ENCODE measurements around the gene POLA1. TPM values are rescaled to one million over a fixed set of nuclear protein-coding genes. Genes with fewer than 3 reads are reported as not detected.
"Not testable (repeated sequence)": the region's sequence is repeated elsewhere in the genome, so short reads cannot be mapped to it uniquely, and the experiment has no call there.

Gene POLA1
- total RNA-seq, 2 experiments from 2014 or later, result 36.9 to 37.0 TPM

- H3K27ac Mint-ChIP-seq, result no peak overlapping the region
- H3K36me3 Mint-ChIP-seq (ENCODE audit: low read depth), result peaks cover 10% of the 10 kb centered on the region
- H3K9me3 Mint-ChIP-seq, result no peaks in the 10 kb centered on the region
These were observed 148.8 kb downstream of the POLA1 start for GRCh38 chrX:24842486-24842885.

GRCh38 chrX:24846550-24847150, 152.9 kb downstream of the POLA1 start:
- no peak overlapping the region for H3K27ac Mint-ChIP-seq
- H3K9me3 Mint-ChIP-seq, result no peaks in the 10 kb centered on the region
- no peak for DNase-seq
- H3K27me3 Mint-ChIP-seq, result no peaks in the 10 kb centered on the region
- CTCF ChIA-PET, result no interaction called here
- no peak overlapping the region for H3K4me3 Mint-ChIP-seq
- H3K36me3 Mint-ChIP-seq (ENCODE audit: low read depth), result peaks cover 14% of the 10 kb centered on the region
- no peaks in the 10 kb centered on the region for H3K4me1 Mint-ChIP-seq
- POLR2A ChIA-PET, result no interaction called here

More at GRCh38 chrX:24842486-24842885, 148.8 kb downstream of the POLA1 start:
- DNase-seq, result no peak
- Mint-ChIP-seq H3K4me1 (no peaks in the 10 kb centered on the region), H3K4me3 (no peak overlapping the region), H3K27me3 (no peaks in the 10 kb centered on the region)
- POLR2A ChIA-PET, result no interaction called here
- CTCF ChIA-PET, result no interaction called here

- Mint-ChIP-seq H3K4me3 (no peak overlapping the region), H3K27ac (no peak overlapping the region), H3K4me1 (no peaks in the 10 kb centered on the region), H3K27me3 (no peaks in the 10 kb centered on the region), H3K36me3 (ENCODE audit: low read depth) (peaks cover 22% of the 10 kb centered on the region), H3K9me3 (no peaks in the 10 kb centered on the region)
- POLR2A ChIA-PET, result no interaction called here
- CTCF ChIA-PET, result interaction anchor here (2.8 kb wide), 1 partner anchor 12 kb away, joined by 16 read pairs; no protein-coding TSS in a partner anchor
- DNase-seq, result no peak
These were observed 157.6 kb downstream of the POLA1 start for GRCh38 chrX:24851289-24851688.

GRCh38 chrX:24851780-24852179, 158.1 kb downstream of the POLA1 start:
- DNase-seq, result no peak
- CTCF ChIA-PET, result interaction anchor here (0.6 to 2.8 kb wide), 2 partner anchors 12 to 43 kb away, joined by 5 to 16 read pairs; no protein-coding TSS in a partner anchor
- peaks cover 20% of the 10 kb centered on the region for H3K36me3 Mint-ChIP-seq (ENCODE audit: low read depth)
- H3K27ac Mint-ChIP-seq, result no peak overlapping the region
- no peaks in the 10 kb centered on the region for H3K9me3 Mint-ChIP-seq
- no peaks in the 10 kb centered on the region for H3K4me1 Mint-ChIP-seq
- no peaks in the 10 kb centered on the region for H3K27me3 Mint-ChIP-seq
- POLR2A ChIA-PET, result no interaction called here
- H3K4me3 Mint-ChIP-seq, result no peak overlapping the region

DNA sequence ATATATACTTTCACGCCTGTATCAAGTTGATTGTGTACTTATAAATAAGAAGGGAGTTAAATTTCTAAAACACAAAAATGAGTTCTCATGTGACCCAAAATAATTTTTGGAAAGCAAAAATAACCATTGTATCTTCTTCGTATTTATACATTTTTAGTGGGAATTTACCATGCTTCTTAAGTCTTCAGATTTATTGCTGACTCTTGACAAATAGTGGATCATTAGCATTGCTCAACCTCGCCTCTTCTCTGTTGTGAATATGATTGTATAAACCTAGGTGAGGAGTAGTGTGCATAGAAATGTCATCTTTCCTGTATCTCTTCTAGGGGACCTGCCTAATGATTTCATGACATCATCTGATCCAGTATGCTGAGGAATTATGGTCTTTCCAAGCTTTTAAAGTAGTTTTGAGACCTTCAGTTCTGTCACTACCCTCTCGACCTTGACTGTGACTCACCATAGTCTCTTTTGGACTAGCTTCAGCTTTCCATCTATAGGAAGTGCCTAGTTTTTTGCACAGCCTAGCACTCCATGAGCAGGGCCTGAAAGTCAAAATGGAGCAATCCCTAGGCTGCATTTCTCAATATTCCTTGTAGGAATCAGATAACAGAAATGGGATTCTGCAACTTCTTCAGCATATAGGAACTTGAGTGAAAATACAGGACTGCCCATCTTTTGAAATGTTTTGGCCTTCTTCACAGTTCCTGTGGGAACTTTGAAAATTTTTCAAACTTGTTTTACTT, 164.5 kb downstream of the POLA1 start:
- ChIA-PET CTCF (no interaction called here), POLR2A (no interaction called here)
- Mint-ChIP-seq H3K36me3 (ENCODE audit: low read depth) (peaks cover 11% of the 10 kb centered on the region), H3K27me3 (no peaks in the 10 kb centered on the region), H3K4me1 (no peaks in the 10 kb centered on the region), H3K4me3 (no peak overlapping the region), H3K9me3 (no peaks in the 10 kb centered on the region), H3K27ac (no peak overlapping the region)
- DNase-seq, result no peak

DNA sequence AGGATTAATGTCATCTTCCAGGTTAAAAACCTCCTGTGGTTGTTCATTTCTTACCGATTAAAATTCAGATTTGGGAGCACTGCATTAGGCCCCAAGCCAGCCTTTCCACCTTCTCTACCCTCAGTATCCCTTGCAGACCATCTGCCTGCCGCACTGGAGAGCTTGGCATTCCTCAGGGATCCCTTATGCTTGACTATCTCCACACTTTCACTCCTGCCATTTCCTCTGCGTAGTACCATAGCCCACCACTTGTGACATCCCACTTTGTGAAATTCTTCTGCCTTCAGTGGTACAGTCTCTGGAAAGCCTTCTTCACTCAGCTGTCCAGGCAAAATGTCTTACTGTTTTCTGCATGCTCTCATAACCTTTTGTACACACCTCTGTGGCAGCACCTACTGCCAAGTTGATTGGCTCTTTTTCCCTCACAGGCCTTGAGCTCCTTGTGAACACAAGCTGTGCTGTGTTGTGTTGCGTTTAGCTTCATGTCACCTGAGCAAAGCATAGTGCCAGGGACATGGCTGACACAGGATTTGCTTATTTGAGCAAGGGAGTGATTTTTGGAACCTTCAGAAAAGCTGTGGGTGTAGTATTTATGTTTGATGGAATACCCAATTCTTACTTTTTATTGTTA, 165.6 kb downstream of the POLA1 start:
- H3K27me3 Mint-ChIP-seq, result no peaks in the 10 kb centered on the region
- DNase-seq, result no peak
- H3K27ac Mint-ChIP-seq, result no peak overlapping the region
- H3K9me3 Mint-ChIP-seq, result no peaks in the 10 kb centered on the region
- ChIA-PET CTCF (interaction anchor here (0.6 to 1.5 kb wide), 4 partner anchors 13 to 45 kb away, joined by 3 to 4 read pairs (median 3); no protein-coding TSS in a partner anchor), POLR2A (no interaction called here)
- H3K4me1 Mint-ChIP-seq, result no peaks in the 10 kb centered on the region
- peaks cover 11% of the 10 kb centered on the region for H3K36me3 Mint-ChIP-seq (ENCODE audit: low read depth)
- H3K4me3 Mint-ChIP-seq, result no peak overlapping the region

- Mint-ChIP-seq H3K4me1 (no peaks in the 10 kb centered on the region), H3K27ac (no peak overlapping the region), H3K27me3 (no peaks in the 10 kb centered on the region), H3K4me3 (no peak overlapping the region), H3K36me3 (ENCODE audit: low read depth) (peaks cover 10% of the 10 kb centered on the region), H3K9me3 (no peaks in the 10 kb centered on the region)
- POLR2A ChIA-PET, result no interaction called here
- DNase-seq, result no peak
- CTCF ChIA-PET, result interaction anchor here (0.6 to 1.5 kb wide), 4 partner anchors 12 to 99 kb away, joined by 3 to 4 read pairs (median 3); no protein-coding TSS in a partner anchor
These were observed 166.4 kb downstream of the POLA1 start for GRCh38 chrX:24860140-24860539.

DNA sequence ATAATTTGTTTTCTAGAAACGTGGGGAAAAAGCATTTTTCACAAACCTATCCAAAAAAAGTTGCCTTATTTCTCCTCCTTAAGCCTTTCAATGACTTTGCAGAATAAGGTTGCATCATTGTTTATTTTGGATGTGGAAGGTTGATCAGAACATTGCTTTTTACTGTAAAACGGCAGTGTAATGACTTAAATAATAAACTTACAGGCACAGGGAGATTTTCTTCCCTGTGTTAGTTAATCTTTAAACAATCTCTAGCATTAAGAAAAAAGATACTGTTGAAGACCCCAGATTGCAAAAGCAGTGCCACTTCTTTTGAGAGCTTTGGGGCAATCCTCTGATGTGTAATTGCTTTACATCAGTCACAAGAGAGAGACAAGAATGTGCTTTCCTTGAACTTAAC, 168.6 kb downstream of the POLA1 start:
- H3K4me3 Mint-ChIP-seq, result no peak overlapping the region

DNA sequence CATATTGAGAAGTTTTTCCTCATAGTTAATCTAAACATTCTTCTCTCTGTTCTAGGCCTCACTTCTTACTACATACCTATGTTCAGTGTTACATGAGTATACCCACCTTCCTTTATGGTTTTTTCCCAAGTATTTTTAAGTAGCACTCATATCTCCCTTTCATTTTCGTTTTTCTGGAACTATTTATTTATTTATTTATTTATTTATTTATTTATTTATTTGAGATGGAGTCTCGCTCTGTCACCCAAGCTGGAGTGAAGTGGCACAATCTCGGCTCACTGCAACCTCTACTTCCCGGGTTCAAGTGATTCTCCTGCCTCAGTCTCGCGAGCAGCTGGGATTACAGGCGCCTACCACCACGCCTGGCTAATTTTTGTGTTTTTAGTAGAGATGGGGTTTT, 170.1 kb downstream of the POLA1 start:
- H3K36me3 Mint-ChIP-seq (ENCODE audit: low read depth), result peaks cover 11% of the 10 kb centered on the region
- H3K9me3 Mint-ChIP-seq, H3K27ac Mint-ChIP-seq, H3K27me3 Mint-ChIP-seq, H3K4me1 Mint-ChIP-seq, CTCF ChIA-PET, H3K4me3 Mint-ChIP-seq, DNase-seq, POLR2A ChIA-PET: not testable (repeated sequence)

More for the DNA sequence above, 168.6 kb downstream of the POLA1 start:
- H3K36me3 Mint-ChIP-seq (ENCODE audit: low read depth), result peaks cover 10% of the 10 kb centered on the region
- H3K4me1 Mint-ChIP-seq, result no peaks in the 10 kb centered on the region
- CTCF ChIA-PET, result interaction anchor here (0.6 kb wide), 1 partner anchor 322 kb away, joined by 3 read pairs; no protein-coding TSS in a partner anchor
- no peak for DNase-seq
- H3K27me3 Mint-ChIP-seq, result no peaks in the 10 kb centered on the region
- no peak overlapping the region for H3K27ac Mint-ChIP-seq
- no peaks in the 10 kb centered on the region for H3K9me3 Mint-ChIP-seq
- POLR2A ChIA-PET, result no interaction called here

GRCh38 chrX:24870143-24870542, 176.4 kb downstream of the POLA1 start:
- DNase-seq, result no peak
- H3K36me3 Mint-ChIP-seq (ENCODE audit: low read depth), result peaks cover 8% of the 10 kb centered on the region
- no peaks in the 10 kb centered on the region for H3K9me3 Mint-ChIP-seq
- CTCF ChIA-PET, result no interaction called here
- no peak overlapping the region for H3K4me3 Mint-ChIP-seq
- no peaks in the 10 kb centered on the region for H3K4me1 Mint-ChIP-seq
- no peak overlapping the region for H3K27ac Mint-ChIP-seq
- no peaks in the 10 kb centered on the region for H3K27me3 Mint-ChIP-seq
- POLR2A ChIA-PET, result no interaction called here

DNA sequence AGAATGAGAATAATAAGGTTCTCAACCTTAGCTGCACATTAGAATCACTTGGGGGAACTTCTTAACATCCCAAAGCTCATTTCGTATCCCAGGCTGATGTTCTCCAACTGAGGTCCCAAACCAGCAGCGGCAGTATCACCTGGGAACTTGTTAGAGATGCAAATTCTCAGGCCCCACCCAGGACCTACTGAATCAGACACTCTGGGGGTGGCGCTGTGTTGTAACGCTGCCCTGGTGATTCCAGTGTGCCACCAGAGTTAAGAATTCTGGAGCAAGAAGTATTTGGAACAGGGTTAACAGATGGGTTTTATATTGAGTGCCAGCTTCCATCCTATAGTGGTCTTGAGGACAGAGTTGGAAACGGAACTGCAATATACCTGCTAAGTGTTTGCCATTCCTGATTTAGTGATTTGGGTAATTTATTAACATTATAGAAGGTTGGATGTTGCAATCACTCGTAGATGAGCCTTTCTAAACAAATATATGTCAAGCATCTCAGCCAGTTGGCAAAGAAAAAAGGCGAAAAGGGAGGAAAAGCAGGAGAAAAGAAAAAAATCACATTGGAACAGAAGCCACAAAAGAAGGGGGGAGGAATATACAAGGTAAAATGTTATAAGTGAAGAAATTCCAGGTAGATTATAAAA, 181.0 kb downstream of the POLA1 start:
- no peak for DNase-seq
- Mint-ChIP-seq H3K36me3 (ENCODE audit: low read depth) (no peaks in the 10 kb centered on the region), H3K27me3 (no peaks in the 10 kb centered on the region), H3K27ac (no peak overlapping the region), H3K4me3 (no peak overlapping the region), H3K9me3 (no peaks in the 10 kb centered on the region), H3K4me1 (no peaks in the 10 kb centered on the region)
- ChIA-PET POLR2A (no interaction called here), CTCF (no interaction called here)

GRCh38 chrX:24876530-24877287, 183.0 kb downstream of the POLA1 start:
- Mint-ChIP-seq H3K4me3 (no peak overlapping the region), H3K4me1 (no peaks in the 10 kb centered on the region), H3K27me3 (no peaks in the 10 kb centered on the region), H3K9me3 (no peaks in the 10 kb centered on the region), H3K27ac (no peak overlapping the region), H3K36me3 (ENCODE audit: low read depth) (peaks cover 3% of the 10 kb centered on the region)
- CTCF ChIA-PET, result no interaction called here
- POLR2A ChIA-PET, result no interaction called here
- no peak for DNase-seq
